HT1080 (cell line): Measurements from ENCODE around the gene CTSE. TPM values are rescaled to one million over a fixed set of nuclear protein-coding genes. Genes with fewer than 3 reads are reported as not detected.

Experiments
- DNase-seq: peaks from one replicate; pipeline ENCODE4 v3.0.0-alpha.2; 2015; ENCODE audit warnings: low read depth
- total RNA-seq: library from RNA; depleted of rRNA; stranded (reverse); fragments of >200 nt; shearing (Covaris generic); gene quantifications from 2 replicates; pipeline ENCODE4 v1.2.3, GENCODE V29; 2014; rRNA removed

The CTSE gene
- total RNA-seq, 1 experiment from 2014 or later, result 0.34 TPM

- DNase-seq, result no peak
Measured at GRCh38 chr1:205973377-205974232, 50.1 kb downstream of the CTSE start.

- no peak for DNase-seq
Measured at GRCh38 chr1:205972491-205973168, 51.1 kb downstream of the CTSE start.

DNA sequence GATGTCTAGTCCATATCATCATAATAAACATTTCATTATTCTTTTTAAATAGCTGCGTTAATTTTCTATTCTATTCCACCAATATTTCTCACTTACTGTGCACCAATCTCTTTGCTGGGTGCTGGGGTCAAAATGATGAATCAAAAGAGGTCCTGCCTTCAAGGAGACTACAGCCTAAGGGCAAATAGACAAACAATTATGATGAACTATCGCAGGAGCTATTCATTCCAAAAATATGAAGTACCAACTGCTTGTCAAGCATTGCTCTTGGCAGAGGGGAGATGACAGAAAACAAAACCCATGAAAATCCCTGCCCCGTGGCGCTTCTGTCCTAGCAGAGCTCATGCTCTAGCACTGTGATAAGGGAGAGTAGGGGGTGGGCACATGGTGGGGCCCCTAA is 51.6 kb downstream of the CTSE start:
- DNase-seq, result no peak

DNA sequence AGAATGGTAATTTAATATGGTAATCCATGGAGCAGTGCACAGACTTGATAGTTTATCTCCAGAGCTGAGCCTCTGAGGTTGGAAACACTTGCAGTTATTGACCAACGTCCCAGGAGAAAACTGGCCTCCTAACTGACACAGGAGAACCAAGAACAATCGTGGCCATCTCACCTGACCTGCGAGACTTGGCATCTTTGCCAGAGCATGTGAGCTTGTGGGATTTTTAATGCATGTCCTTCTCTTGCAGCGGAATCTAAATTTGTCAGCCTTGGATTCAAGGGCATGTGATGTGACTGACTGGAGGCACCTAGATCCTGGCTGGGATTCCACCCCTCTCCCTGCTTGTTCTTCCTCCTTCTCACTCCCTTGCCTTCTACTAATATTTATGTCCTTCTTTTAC is 52.6 kb downstream of the CTSE start:
- DNase-seq, result no peak

GRCh38 chr1:205970486-205970885 is 53.2 kb downstream of the CTSE start:
- no peak for DNase-seq

- DNase-seq, result no peak
Measured at GRCh38 chr1:205969229-205969628, 54.5 kb downstream of the CTSE start.

DNA sequence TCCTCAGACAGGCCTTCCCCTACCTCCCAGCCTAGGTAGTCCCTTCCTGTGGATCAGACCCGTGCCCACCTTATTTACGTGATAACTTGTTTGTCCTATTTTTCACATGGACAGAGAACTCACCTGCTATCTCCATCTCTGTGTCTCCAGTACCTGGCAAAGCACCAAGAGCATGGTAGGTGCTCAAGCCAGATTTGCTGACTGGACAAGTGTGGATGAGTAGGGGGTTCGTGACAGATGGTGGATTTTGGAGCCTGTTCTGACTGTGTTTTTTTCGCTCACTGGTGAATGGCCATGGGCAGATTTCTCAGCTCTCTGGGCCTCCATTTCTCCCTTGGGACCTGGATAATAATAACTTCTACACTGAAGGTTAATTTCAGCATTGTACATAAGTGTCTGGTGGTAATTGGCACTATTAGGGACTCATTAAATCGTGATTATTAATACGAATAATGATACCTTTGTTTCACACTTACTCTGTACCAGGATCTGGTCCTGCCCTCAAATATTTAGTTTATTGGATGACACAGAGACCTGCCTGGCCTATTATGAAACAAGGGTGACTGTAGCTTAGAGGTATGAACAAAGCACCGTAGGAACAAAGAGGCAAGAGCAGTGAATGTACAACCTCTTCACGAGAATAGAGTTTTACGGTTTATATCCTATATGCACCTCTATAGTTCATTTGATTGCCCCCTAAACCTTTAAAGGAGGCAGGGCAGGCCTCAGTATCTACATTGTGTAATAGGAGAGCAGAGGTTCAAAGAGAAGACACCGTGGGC is 56.0 kb downstream of the CTSE start:
- no peak for DNase-seq

DNA sequence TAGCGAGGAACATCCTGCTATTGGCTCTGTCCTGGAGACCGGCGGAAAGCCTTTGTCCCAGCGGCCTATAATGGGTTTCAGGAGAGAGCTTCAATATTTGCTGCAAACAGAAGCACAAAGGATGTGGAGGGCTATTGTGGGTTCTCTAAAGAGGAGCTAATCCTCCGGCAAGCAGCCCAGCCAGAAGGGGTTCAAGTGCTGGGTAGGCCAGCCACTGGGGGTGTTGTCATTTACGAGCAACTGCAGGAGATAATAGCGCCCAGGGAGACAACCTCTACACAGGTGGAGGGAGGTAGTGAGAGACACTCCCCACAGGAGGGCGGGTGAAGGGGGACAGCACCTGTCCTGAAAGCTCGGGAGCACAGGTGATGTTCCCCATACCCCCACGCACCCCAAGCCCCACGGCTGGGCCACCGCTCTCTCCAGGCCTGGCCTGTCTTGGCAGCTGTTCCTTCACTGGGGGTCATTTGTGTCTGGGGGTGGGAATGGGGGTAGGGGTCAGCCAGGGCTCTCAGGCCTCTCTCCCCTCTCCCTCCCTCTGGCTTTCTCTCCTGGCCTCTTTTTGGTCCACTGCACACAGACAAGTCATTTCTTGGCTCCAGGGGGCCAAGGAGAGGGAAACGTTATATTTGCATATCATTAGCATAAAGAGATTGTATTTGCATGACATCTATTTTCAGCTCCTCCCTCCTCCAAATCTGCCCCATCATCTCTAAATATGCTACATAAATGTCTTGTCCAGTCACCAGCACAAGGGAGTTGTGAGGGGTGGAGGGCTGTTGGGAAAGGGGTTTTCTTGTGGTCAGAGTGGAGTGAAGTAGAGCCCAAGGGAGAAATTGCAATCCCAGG is 58.4 kb downstream of the CTSE start:
- DNase-seq, result no peak

DNA sequence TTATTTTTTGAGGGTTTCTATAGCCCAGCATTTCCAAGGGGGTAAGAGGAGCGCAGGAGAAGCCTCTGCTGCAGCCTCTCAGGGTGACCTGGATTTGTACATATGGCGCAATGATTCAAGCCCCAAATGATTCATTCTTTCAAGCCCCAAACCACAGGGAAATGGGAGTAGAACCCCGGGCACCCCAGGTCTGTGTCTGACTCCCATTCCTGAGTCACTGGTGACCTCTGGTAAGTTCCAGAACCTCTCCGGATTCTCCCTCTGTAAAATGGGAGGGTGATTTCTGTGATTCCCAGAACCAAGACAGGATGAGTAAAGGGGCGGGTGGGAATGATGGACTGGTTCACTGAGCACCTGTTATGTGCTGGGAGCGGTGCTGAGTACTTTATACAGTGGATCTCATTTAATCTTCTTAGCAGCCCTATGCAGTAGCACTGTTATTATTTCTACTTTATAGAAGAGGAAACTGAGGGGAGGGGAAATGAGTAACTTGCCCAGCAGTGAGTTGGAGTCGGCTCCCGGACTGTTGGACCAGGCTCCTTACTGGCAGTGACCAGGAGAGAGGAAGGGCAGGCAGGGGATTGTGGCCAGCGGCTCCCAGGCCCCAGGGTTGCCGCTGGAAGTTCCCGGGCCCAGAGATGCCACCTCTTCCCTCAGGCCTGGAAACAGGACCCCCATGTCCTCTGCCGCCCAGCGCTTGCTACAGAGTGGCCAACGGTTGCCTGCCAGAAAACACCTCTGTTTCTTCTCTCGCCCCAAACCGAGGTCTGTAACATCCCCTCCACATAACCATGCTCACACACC is 60.1 kb downstream of the CTSE start:
- DNase-seq, result peak; percentile 94

- no peak for DNase-seq
Measured at GRCh38 chr1:205962821-205963221, 60.9 kb downstream of the CTSE start.

DNA sequence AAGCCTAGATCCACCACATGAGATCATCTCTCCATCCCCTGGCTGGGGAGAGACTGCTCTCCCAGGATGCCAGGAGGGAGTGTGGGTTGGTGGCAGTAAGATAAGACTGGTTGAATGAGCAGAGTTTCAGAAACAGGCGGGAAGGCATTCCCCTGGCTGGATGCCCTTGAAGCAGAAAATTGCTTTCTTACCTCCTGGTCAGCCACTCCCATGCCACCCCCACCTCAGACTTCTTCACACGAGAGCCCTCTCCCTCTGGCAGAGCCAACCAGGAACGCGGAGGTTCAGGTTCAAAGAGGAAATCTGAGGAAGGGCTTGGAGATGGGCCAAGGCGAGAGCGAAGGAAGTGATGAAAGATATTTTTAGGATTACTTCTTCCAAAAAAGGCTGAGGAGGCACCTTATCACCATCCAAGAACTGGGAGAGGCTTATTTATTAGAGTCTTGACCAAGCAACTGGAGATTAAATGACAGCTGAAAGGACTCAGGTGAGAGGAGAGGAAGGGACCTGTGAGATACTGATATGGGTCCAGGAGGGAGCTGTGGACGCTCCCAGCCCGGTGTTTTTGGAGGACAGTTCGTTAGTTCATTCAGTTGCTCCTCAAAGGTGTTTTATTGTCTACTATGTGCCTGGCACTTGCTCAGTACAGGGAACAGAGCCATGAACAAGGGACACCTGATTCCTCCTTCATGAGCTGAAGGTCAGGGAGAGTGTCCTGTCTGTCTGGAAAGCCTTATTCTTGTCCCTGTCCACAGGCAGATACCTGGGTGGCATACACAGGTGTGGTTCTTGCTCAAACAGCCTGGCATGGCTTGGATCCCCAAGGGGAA is 61.5 kb downstream of the CTSE start:
- peak; percentile 24 for DNase-seq

DNA sequence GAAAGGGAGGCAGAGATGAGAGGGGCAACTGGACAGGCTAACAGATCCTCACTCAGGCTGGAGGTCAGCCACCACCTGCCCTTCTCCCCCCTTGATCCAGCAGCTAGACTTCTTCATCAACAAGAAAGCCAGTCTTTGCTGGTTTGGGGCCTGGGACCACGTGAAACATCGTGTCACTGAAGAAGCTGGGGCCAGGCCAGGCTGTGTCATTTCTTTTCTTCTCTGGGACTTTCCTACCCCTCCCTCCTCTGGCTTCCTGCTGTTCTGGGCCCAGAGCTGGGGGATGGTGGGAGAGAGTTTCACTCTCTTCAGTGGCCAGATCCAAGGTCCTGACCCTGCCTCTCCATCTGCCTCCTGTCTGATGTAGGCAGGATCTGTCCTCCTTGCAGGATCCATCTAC is 62.3 kb downstream of the CTSE start:
- DNase-seq, result peak; percentile 27

GRCh38 chr1:205959789-205960188 is 63.9 kb downstream of the CTSE start:
- no peak for DNase-seq

Other genes with a start within 250 kb of the CTSE start
- gene RAB29, start 248.4 kb downstream of the CTSE start, total RNA-seq, result 18.8 and 22.9 TPM in 2 replicates
- 12.1 and 17.5 TPM in 2 replicates for gene SLC41A1, start 210.7 kb downstream of the CTSE start, total RNA-seq
- not detected in 2 replicates for gene PM20D1, start 173.8 kb downstream of the CTSE start, total RNA-seq
- 0.03 and 0.10 TPM in 2 replicates for gene SLC26A9, start 80.4 kb downstream of the CTSE start, total RNA-seq
- gene RAB7B, start 20.5 kb downstream of the CTSE start, total RNA-seq, result 0.10 TPM in 1 of 2 replicates, not detected in the other
- gene RHEX, start 29.3 kb upstream of the CTSE start, total RNA-seq, result not detected in 2 replicates
- gene AVPR1B, start 93.5 kb upstream of the CTSE start, total RNA-seq, result not detected in 2 replicates
- 9.0 and 15.0 TPM in 2 replicates for gene FAM72A, start 178.9 kb upstream of the CTSE start, total RNA-seq
- 47.8 and 58.6 TPM in 2 replicates for gene SRGAP2, start 179.6 kb upstream of the CTSE start, total RNA-seq